GM21619 (cell line): ENCODE data around the gene NPL.

Experiments
- ATAC-seq: cut with Tn5 transposase; IDR thresholded peaks from one replicate; pipeline ENCODE4 v1.9.1; 2021; ENCODE audit not compliant: unreplicated experiment

NPL gene, protein sequence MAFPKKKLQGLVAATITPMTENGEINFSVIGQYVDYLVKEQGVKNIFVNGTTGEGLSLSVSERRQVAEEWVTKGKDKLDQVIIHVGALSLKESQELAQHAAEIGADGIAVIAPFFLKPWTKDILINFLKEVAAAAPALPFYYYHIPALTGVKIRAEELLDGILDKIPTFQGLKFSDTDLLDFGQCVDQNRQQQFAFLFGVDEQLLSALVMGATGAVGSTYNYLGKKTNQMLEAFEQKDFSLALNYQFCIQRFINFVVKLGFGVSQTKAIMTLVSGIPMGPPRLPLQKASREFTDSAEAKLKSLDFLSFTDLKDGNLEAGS

GRCh38 chr1:182789138-182790076 lies at the start of gene NPL:
TSS of gene NPL (plus strand) at chr1:182789773. CDS start at chr1:182794372, 4,599 bp downstream.
- peak; percentile 95 for ATAC-seq

- ATAC-seq, result no peak
Observed at GRCh38 chr1:182740120-182740519, 49.5 kb upstream of the NPL start.

DNA sequence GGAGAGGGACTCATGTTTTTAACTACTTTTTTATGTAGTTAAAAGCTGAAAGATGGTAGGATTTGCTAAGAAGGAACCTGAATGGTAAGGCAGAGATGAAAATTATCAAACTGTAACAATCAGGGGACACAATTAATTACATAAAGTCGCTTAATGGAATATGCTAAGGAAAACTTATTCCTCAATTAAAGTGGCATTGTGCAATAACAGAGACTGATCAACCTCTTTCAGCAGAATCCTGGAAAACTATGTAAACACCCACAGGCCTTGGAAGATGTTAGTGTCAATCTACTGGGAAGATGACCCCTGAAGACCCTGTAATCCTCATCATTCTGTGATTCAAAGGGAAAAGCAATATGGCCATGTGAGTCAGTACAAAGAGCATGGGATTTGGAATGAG lies 46.8 kb upstream of the NPL start:
- no peak for ATAC-seq

DNA sequence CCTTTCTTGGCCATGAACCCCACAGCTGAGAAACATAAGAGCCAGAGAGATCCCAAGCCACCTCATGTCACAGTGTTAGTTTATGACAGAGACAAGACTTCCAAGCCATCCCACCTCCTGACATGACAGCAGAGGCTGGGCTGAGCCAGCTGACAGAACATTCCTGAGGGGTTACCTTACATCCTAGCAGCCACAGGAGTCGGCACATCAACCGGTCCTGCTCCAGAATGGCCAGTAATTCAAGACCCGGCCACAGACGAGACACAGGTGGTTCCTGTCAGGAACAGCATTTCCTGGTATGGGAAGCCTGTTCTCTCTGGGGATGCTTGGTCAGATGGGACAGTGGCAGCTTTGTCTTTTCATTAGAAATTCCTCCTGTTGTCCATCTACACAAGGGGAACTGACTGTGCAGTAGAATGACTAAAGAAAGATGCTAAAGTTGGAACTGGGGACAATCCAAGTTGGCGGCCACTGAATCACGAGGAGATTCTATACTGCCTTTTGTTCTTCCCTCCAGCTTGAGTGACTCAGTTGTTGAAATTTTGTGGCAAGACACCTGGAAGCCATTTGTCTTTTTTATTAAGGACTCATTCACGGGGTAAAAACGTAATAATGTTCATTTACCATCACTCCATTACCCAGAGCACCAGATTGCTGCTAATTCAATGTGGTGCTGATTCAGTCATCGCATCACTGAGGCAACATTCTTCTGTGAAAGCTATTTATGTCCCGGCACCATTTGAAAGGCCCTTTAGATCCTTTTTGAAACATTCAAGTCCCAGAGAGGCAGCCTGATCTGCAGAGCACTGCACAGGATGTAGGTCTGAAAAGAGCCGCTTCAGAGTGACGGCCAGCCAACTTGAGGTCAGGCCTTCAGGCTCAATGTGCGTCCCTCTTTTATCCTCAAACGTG lies 37.2 kb upstream of the NPL start:
- no peak for ATAC-seq

- no peak for ATAC-seq
Observed at GRCh38 chr1:182754087-182754486, 35.5 kb upstream of the NPL start.

GRCh38 chr1:182754543-182755314 lies 34.8 kb upstream of the NPL start:
- no peak for ATAC-seq

- ATAC-seq, result no peak
Observed at GRCh38 chr1:182755632-182756031, 33.9 kb upstream of the NPL start.

GRCh38 chr1:182756423-182756822 lies 33.1 kb upstream of the NPL start:
- ATAC-seq, result no peak

DNA sequence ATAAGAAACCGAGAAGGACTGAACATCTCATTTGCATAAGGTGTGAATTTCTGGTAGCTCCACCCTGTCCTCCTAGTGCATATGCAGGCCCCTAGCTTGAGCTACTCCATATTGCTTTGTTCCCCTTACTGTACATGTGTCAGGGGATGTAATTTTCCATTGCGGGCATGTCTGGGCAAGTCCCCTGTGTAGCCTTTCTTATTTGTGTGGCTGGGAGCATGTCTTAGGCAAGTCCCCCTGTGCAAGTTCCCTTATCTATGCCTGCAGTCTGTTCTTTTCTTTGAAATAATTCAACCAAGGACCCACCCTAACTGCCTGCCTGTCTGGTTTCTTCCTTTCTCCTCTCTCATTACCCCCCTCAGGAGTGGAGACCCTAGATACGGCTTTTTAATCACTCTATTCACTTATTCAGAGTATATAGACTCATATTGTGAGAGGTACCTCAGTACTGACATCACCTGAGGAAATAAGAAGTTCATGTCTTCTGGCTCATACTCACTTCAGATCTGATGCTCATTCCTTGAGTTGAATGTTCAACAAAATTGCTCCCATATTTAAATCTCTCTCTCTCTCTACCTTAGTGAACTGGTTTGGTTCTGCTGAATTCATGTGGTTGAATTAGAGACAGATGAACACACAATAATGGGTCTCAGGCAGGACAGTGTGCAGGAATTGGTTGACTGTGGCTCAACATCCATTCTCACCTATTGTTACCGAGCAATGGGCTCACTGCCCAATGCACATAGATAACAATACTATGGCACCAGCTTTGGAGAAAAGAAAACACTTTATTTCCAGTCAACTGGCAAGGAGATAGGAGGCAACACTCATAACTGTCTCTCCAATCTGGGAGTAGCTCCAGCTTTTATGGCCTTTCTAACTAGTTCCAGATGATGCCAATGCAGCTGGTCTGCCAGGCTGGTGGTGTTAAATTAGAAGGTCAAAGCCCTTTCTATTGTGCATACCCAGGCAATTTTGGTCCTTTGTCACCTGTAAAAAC lies 27.9 kb upstream of the NPL start:
- ATAC-seq, result no peak

DNA sequence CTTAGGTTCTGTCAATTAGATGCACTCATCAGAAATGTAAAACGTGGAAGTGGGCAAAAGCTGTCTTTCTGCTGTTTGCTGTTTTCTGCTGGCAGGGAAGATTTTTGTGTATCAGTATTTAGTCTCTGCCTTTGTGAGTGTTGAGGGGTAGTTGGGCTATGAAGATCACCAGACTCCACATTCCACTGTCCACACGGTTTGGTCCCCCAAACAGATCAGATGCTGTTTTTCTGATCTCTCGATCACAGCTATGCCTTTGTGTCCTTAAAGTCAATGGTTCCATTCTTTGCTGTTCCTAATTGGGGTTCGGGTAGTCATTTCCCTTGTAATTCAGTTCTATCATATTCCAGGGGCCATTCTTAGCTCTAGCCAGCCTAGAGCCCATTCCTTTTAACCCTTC lies 27.0 kb upstream of the NPL start:
- no peak for ATAC-seq

DNA sequence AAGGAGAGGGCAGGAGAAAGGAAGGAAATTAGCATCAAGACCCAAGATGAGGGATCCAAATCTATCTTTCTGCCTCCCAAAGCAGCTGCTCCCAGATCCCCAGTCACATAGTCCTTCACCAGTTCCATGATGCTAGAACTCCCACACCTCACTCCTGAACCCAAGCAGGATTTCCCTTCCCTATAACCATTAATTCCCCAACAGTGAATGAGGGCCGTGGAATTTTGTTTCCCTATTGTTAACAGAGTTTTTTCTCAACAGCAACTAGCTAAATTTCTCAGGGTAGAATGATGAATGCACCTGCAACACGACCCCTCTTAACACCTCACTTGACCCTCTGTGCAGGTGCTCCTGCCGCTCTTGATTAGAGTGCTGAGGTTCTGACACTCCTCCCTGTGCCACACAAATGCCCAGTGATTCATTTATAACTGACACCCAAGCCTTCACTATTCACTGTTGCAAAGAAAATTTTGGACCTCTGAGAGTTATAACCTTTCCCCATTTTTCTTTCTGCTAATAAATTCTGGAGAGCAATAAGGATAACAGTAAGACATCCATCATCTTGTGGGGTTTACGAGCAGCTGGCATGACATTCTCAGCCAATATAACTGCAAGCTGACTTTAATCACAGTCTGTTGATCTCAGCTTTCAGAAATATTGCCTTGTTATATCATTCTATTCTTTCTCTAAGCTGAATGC lies 25.4 kb upstream of the NPL start:
- no peak for ATAC-seq

DNA sequence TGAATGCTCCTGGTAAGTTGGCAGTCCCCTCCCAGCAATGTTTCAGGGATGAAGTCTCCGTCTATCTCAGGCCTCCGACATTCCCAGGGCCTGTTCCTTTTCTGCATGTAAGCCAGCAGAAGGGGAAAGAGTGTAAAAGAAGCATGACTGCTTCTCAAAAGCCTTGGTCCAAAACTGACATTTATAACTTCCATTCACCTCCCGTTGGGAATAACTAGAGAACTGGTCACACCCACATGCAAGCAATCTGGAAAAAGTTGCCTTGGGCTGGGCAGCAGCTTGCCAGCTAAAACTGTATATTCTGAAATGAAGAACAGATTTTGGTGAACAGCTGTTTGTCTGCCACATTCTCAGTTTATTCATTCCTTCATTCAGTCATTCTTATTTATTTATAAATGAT lies 24.2 kb upstream of the NPL start:
- no peak for ATAC-seq

DNA sequence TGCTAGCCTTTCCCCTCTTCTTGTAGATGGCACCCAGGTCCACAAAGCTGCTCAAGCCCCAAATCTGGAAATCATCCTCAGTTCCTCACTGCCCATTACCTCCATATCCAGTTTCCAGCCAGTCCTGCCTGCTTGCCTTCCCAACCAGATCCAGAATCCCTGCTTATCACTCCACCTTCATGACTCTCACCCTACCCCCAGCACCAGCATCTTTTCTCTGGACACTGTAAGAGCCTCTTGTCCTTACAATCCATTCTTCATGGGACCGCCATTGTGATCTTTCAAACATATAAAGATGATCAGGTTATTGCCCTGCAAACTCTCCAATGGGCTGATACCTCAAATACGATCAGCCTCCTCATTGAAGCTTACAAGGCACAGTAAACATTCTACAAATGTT lies 23.5 kb upstream of the NPL start:
- ATAC-seq, result no peak

DNA sequence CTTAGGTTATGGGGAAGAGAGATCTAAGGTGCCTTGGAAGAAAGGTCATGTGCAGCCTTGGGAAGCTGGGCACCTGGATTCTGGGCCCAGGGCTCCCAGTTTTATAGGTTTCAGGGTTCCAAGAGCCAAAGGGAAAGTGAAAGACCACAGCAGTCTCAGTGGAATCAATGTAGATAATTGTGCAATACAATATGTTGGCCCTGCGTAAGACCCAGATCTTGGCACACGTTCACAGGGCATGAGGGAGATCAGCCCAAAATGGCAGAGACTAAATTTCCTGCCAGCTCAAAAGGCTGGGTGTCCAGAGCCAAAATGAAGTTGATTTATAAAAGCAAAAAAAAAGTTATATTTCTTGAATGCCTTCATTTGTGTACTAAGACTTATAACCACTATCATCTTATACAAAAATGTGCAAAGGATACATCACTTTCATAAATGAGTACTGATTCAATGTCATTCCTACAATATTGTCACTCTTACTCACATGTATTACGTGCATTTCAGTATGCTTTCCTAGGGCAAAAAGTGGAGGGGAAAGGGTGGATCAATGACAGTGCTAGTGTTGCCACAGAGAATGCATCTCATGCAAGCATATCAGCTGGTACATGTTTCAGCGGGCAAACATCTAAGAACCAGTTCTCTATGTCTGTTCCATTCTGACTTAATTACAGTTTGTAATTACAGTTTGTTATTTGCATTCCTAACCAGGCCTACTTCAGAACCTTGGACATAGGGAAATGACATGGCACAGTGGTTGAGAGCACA lies 22.5 kb upstream of the NPL start:
- no peak for ATAC-seq

- ATAC-seq, result no peak
Observed at GRCh38 chr1:182768963-182769362, 20.6 kb upstream of the NPL start.

- ATAC-seq, result no peak
Observed at GRCh38 chr1:182770232-182770631, 19.3 kb upstream of the NPL start.

GRCh38 chr1:182771187-182771984 lies 18.2 kb upstream of the NPL start:
- ATAC-seq, result no peak
